ENCODE measurements around the gene ADSS2.

GRCh38 chr1:244387415-244387814 lies 64.3 kb downstream of the ADSS2 start:
- TF ChIP-seq POLR2A (IDR thresholded peaks at IDR 0.05; ENCODE audit: low read depth, low read length) (no peak), TAF1 (IDR thresholded peaks at IDR 0.05; ENCODE audit: low read depth, low read length) (no peak)
